ENCODE measurements around the gene DEFB132. TPM values are rescaled to one million over a fixed set of nuclear protein-coding genes. Genes with fewer than 3 reads are reported as not detected.

The DEFB132 gene
- total RNA-seq, 2 donors from 2014 or later = not detected

- Histone ChIP-seq H3K4me1 (ENCODE audit: control insufficient read depth, insufficient read depth, low read length) (no peaks in the 10 kb centered on the region), H3K27me3 (ENCODE audit: control insufficient read depth, insufficient read depth, low read length, poor library complexity, severe bottlenecking) (peaks cover 2% of the 10 kb centered on the region), H3K27ac (ENCODE audit: low read depth, low read length) (no peak overlapping the region), H3K36me3 (ENCODE audit: control insufficient read depth, insufficient read depth, low read length) (peaks cover 15% of the 10 kb centered on the region), H3K9ac (ENCODE audit: extremely low read depth, low read length, poor library complexity, severe bottlenecking) (no peak overlapping the region), H3K4me3 (ENCODE audit: low read length) (no peak overlapping the region), H3K9me3 (ENCODE audit: control insufficient read depth, low read length) (no peaks in the 10 kb centered on the region)
- no peak overlapping the region for H3K4me3 Mint-ChIP-seq
- peaks cover 3% of the 10 kb centered on the region for H3K9me3 Mint-ChIP-seq
- H3K27ac Mint-ChIP-seq = no peak overlapping the region
- H3K27me3 Mint-ChIP-seq (ENCODE audit: insufficient read depth) = peaks cover 18% of the 10 kb centered on the region
- H3K36me3 Mint-ChIP-seq (ENCODE audit: low read depth) = peaks cover 31% of the 10 kb centered on the region
- no peaks in the 10 kb centered on the region for H3K4me1 Mint-ChIP-seq
- TF ChIP-seq, protein P1, sequence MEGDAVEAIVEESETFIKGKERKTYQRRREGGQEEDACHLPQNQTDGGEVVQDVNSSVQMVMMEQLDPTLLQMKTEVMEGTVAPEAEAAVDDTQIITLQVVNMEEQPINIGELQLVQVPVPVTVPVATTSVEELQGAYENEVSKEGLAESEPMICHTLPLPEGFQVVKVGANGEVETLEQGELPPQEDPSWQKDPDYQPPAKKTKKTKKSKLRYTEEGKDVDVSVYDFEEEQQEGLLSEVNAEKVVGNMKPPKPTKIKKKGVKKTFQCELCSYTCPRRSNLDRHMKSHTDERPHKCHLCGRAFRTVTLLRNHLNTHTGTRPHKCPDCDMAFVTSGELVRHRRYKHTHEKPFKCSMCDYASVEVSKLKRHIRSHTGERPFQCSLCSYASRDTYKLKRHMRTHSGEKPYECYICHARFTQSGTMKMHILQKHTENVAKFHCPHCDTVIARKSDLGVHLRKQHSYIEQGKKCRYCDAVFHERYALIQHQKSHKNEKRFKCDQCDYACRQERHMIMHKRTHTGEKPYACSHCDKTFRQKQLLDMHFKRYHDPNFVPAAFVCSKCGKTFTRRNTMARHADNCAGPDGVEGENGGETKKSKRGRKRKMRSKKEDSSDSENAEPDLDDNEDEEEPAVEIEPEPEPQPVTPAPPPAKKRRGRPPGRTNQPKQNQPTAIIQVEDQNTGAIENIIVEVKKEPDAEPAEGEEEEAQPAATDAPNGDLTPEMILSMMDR (conservative IDR thresholded peaks at IDR 0.05) = no peak
- no peak for DNase-seq
Observed at GRCh38 chr20:271528-271927, 14.0 kb downstream of the DEFB132 start.

- H3K36me3 Mint-ChIP-seq (ENCODE audit: low read depth) = peaks cover 43% of the 10 kb centered on the region
- TF ChIP-seq, protein P1 (conservative IDR thresholded peaks at IDR 0.05) = no peak
Observed at GRCh38 chr20:272718-273117, 15.2 kb downstream of the DEFB132 start.

DNA sequence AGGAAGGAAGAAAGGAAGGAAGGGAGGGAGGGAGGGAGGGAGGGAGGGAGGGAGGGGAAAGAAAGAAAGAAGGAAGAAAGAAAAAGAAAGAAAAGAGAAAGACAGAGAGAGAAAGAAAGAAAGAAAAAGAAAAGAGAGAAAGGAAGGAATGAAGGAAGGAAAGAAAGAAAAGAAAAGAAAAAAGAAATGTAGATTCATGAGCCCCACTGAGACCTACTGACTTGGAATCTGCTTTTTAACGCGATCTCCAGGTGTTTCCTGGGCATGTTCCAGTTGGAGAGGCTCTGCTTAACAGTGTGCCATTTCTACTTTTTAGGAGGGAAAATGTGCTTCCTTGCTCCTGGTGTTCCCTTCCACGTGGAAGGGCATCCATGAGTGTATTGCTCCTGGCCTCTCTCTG, 16.4 kb downstream of the DEFB132 start:
- peaks cover 32% of the 10 kb centered on the region for H3K36me3 ChIP-seq (ENCODE audit: control insufficient read depth, insufficient read depth, low read length)
- 45 to 57% methylated on average over 2 to 3 of the region's 3 CpGs for WGBS, 2 experiments (ENCODE audit: insufficient coverage in 1 of 2, insufficient read length in 1 of 2)
- Mint-ChIP-seq H3K4me1 (peaks cover 2% of the 10 kb centered on the region), H3K9me3 (peaks cover 3% of the 10 kb centered on the region), H3K27me3 (ENCODE audit: insufficient read depth) (peaks cover 4% of the 10 kb centered on the region), H3K27ac (no peak overlapping the region), H3K36me3 (ENCODE audit: low read depth) (peaks cover 53% of the 10 kb centered on the region), H3K4me3 (no peak overlapping the region)
- TF ChIP-seq, protein P1 (conservative IDR thresholded peaks at IDR 0.05) = no peak
- no peak overlapping the region for H3K9ac ChIP-seq (ENCODE audit: extremely low read depth, low read length, poor library complexity, severe bottlenecking)
- H3K9me3 ChIP-seq (ENCODE audit: control insufficient read depth, low read length) = no peaks in the 10 kb centered on the region
- H3K27ac ChIP-seq (ENCODE audit: low read depth, low read length) = no peak overlapping the region
- H3K4me3 ChIP-seq (ENCODE audit: low read length) = no peak overlapping the region
- DNase-seq = no peak
- H3K27me3 ChIP-seq (ENCODE audit: control insufficient read depth, insufficient read depth, low read length, poor library complexity, severe bottlenecking) = no peaks in the 10 kb centered on the region
- no peaks in the 10 kb centered on the region for H3K4me1 ChIP-seq (ENCODE audit: control insufficient read depth, insufficient read depth, low read length)

More at GRCh38 chr20:272718-273117, 15.2 kb downstream of the DEFB132 start:
- H3K9me3 ChIP-seq (ENCODE audit: control insufficient read depth, low read length) = no peaks in the 10 kb centered on the region
- no peaks in the 10 kb centered on the region for H3K27me3 ChIP-seq (ENCODE audit: control insufficient read depth, insufficient read depth, low read length, poor library complexity, severe bottlenecking)
- H3K36me3 ChIP-seq (ENCODE audit: control insufficient read depth, insufficient read depth, low read length) = peaks cover 25% of the 10 kb centered on the region
- H3K27ac ChIP-seq (ENCODE audit: low read depth, low read length) = no peak overlapping the region
- no peak overlapping the region for H3K4me3 ChIP-seq (ENCODE audit: low read length)
- H3K9me3 Mint-ChIP-seq = no peaks in the 10 kb centered on the region
- H3K4me1 Mint-ChIP-seq = no peaks in the 10 kb centered on the region
- H3K4me1 ChIP-seq (ENCODE audit: control insufficient read depth, insufficient read depth, low read length) = no peaks in the 10 kb centered on the region
- peak; percentile 3 for DNase-seq
- H3K27ac Mint-ChIP-seq = no peak overlapping the region
- no peak overlapping the region for H3K4me3 Mint-ChIP-seq
- H3K27me3 Mint-ChIP-seq (ENCODE audit: insufficient read depth) = peaks cover 9% of the 10 kb centered on the region
- no peak overlapping the region for H3K9ac ChIP-seq (ENCODE audit: extremely low read depth, low read length, poor library complexity, severe bottlenecking)
